DND-41 (cell line): ENCODE measurements around the gene KLF3.

Experiments used
- CTCF ChIP-seq: IDR thresholded peaks from 2 replicates; pipeline ENCODE4 v1.5.1; 2012; ENCODE audit warnings: borderline replicate concordance, low read length, moderate library complexity, mild to moderate bottlenecking; ENCODE audit not compliant: poor library complexity, severe bottlenecking; ENCODE audit errors: extremely low read depth
- EZH2 ChIP-seq: IDR thresholded peaks from 3 replicates; pipeline ENCODE4 v1.6.1; 2012; ENCODE audit warnings: borderline replicate concordance, low read depth, mild to moderate bottlenecking, moderate library complexity, low read length, inconsistent platforms; ENCODE audit not compliant: severe bottlenecking

DNA sequence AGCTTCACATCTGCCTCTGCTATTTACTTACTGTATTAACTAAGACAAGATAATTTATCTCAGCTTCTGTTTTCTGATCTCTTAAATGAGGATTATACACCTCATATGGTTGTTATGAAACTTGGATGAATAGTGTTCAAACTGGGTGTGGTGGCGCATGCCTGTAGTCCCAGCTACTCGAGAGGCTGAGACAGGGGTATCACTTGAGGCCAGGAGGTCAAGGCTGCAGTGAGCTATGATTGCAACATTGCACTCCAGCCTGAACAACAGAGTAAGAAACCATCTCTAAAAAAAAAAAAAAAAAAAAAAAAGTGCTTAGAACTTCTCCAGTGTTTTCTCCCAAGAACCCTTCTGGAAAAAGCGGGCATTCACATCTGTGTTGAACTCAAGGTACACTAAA, 19.8 kb upstream of the KLF3 start:
- no peak for TF ChIP-seq CTCF
- TF ChIP-seq EZH2: no peak
